H1 (cell line): ENCODE data around the gene GLI1. TPM values are rescaled to one million over a fixed set of nuclear protein-coding genes. Genes with fewer than 3 reads are reported as not detected.

Source experiments
- BACH1 ChIP-seq: IDR thresholded peaks from 2 replicates; pipeline ENCODE4 v1.6.1; 2012; ENCODE audit warnings: low read length, improper control_type of control experiment
- CEBPB ChIP-seq: IDR thresholded peaks from 2 replicates; pipeline ENCODE4 v1.6.1; 2012; ENCODE audit warnings: low read depth, low read length
- POU5F1 ChIP-seq: IDR thresholded peaks from 2 replicates; pipeline ENCODE4 v1.6.1; 2011; ENCODE audit warnings: low read depth, mild to moderate bottlenecking, low read length, moderate library complexity
- TAF7 ChIP-seq: optimal IDR thresholded peaks from 2 replicates; pipeline ENCODE3; 2011; ENCODE audit warnings: low read depth, mild to moderate bottlenecking, inconsistent platforms, low read length, moderate library complexity, borderline replicate concordance
- polyA plus RNA-seq, 7 experiments: library from polyadenylated mRNA; depleted of rRNA in 3 of 7; stranded (reverse) in 5 of 7; unstranded in 2 of 7; fragments of >200 nt in 5 of 7; fragments of 200-250 nt in 2 of 7; gene quantifications; 1 replicate in 5 of 7; 2 replicates in 1 of 7; 4 replicates in 1 of 7; pipeline versions ENCODE4 v1.2.1 to v1.2.3, GENCODE V29; 2011 to 2013; ENCODE audit warnings: missing spikeins in 2 of 7, mixed read lengths in 2 of 7
- total RNA-seq: library from RNA; stranded (reverse); fragmentation: NEBNext Ultra II Directional; extraction: Animal tissue kit (Norgen Biotek cat#: 25700); gene quantifications from 2 replicates; pipeline ENCODE4 v1.2.1, GENCODE V29; 2021
- TF ChIP-seq, protein P1 (sequence below): IDR thresholded peaks from 2 replicates; pipeline ENCODE4 v1.6.1; 2011; ENCODE audit warnings: low read depth, mild to moderate bottlenecking, low read length; ENCODE audit not compliant: insufficient read depth
- TF ChIP-seq, protein P2 (sequence below): fragments of 300-600 bp; sonication (generic); IDR thresholded peaks from 2 replicates; pipeline ENCODE4 v1.7.1; 2012; ENCODE audit warnings: low read length, moderate library complexity, mild to moderate bottlenecking, inconsistent platforms; ENCODE audit not compliant: insufficient replicate concordance

GLI1 gene
- total and polyA plus RNA-seq, 2 of the 8 experiments (the other 6 are each of a cell fraction or from before 2014, with no cell fraction given): 23.5 to 25.3 TPM

DNA sequence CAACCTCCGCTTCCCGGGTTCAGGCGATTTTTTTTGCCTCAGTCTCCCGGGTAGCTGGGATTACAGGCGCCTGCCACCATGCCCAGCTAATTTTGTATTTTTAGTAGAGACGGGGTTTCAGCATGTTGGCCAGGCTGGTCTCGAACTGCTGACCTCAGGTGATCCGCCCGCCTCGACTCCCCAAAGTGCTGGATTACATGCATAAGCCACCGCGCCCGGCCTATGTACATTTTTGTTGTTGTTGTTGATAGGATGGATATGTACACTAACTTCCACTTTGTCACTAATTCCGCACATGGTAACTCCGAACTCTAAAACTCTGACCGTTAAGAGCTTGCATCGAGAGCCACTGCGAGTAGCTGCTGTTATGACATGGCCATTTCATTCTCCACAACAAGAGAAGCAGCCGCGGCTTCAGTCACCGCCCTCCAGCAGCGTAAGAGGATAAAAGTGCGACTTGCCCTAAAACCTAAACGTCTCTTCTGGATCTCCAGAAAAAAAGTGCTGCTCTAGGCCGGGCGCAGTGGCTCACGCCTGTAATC lies 27.5 kb downstream of the GLI1 start (continued):
- TF ChIP-seq, protein P1, sequence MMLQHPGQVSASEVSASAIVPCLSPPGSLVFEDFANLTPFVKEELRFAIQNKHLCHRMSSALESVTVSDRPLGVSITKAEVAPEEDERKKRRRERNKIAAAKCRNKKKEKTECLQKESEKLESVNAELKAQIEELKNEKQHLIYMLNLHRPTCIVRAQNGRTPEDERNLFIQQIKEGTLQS: no peak
- TF ChIP-seq, protein P2, sequence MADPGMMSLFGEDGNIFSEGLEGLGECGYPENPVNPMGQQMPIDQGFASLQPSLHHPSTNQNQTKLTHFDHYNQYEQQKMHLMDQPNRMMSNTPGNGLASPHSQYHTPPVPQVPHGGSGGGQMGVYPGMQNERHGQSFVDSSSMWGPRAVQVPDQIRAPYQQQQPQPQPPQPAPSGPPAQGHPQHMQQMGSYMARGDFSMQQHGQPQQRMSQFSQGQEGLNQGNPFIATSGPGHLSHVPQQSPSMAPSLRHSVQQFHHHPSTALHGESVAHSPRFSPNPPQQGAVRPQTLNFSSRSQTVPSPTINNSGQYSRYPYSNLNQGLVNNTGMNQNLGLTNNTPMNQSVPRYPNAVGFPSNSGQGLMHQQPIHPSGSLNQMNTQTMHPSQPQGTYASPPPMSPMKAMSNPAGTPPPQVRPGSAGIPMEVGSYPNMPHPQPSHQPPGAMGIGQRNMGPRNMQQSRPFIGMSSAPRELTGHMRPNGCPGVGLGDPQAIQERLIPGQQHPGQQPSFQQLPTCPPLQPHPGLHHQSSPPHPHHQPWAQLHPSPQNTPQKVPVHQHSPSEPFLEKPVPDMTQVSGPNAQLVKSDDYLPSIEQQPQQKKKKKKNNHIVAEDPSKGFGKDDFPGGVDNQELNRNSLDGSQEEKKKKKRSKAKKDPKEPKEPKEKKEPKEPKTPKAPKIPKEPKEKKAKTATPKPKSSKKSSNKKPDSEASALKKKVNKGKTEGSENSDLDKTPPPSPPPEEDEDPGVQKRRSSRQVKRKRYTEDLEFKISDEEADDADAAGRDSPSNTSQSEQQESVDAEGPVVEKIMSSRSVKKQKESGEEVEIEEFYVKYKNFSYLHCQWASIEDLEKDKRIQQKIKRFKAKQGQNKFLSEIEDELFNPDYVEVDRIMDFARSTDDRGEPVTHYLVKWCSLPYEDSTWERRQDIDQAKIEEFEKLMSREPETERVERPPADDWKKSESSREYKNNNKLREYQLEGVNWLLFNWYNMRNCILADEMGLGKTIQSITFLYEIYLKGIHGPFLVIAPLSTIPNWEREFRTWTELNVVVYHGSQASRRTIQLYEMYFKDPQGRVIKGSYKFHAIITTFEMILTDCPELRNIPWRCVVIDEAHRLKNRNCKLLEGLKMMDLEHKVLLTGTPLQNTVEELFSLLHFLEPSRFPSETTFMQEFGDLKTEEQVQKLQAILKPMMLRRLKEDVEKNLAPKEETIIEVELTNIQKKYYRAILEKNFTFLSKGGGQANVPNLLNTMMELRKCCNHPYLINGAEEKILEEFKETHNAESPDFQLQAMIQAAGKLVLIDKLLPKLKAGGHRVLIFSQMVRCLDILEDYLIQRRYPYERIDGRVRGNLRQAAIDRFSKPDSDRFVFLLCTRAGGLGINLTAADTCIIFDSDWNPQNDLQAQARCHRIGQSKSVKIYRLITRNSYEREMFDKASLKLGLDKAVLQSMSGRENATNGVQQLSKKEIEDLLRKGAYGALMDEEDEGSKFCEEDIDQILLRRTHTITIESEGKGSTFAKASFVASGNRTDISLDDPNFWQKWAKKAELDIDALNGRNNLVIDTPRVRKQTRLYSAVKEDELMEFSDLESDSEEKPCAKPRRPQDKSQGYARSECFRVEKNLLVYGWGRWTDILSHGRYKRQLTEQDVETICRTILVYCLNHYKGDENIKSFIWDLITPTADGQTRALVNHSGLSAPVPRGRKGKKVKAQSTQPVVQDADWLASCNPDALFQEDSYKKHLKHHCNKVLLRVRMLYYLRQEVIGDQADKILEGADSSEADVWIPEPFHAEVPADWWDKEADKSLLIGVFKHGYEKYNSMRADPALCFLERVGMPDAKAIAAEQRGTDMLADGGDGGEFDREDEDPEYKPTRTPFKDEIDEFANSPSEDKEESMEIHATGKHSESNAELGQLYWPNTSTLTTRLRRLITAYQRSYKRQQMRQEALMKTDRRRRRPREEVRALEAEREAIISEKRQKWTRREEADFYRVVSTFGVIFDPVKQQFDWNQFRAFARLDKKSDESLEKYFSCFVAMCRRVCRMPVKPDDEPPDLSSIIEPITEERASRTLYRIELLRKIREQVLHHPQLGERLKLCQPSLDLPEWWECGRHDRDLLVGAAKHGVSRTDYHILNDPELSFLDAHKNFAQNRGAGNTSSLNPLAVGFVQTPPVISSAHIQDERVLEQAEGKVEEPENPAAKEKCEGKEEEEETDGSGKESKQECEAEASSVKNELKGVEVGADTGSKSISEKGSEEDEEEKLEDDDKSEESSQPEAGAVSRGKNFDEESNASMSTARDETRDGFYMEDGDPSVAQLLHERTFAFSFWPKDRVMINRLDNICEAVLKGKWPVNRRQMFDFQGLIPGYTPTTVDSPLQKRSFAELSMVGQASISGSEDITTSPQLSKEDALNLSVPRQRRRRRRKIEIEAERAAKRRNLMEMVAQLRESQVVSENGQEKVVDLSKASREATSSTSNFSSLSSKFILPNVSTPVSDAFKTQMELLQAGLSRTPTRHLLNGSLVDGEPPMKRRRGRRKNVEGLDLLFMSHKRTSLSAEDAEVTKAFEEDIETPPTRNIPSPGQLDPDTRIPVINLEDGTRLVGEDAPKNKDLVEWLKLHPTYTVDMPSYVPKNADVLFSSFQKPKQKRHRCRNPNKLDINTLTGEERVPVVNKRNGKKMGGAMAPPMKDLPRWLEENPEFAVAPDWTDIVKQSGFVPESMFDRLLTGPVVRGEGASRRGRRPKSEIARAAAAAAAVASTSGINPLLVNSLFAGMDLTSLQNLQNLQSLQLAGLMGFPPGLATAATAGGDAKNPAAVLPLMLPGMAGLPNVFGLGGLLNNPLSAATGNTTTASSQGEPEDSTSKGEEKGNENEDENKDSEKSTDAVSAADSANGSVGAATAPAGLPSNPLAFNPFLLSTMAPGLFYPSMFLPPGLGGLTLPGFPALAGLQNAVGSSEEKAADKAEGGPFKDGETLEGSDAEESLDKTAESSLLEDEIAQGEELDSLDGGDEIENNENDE: no peak
- TF ChIP-seq TAF7 (no peak), BACH1 (no peak), CEBPB (no peak), POU5F1 (no peak)
